Measurements from ENCODE around the gene ADORA2B. TPM values are rescaled to one million over a fixed set of nuclear protein-coding genes. Genes with fewer than 3 reads are reported as not detected.

Gene ADORA2B
- total RNA-seq, 6 experiments from 2014 or later, result 0.16 to 0.62 (median 0.37) TPM; not detected in 1

- peaks cover 0 to 64% (median 26%) of the 10 kb centered on the region in 4 donors for H3K36me3 ChIP-seq
- H3K4me3 ChIP-seq, result no peak overlapping the region
- no peak for DNase-seq
- H3K4me1 ChIP-seq, result peaks cover 0 to 14% (median 0%) of the 10 kb centered on the region in 4 donors
- no peak for TF ChIP-seq POLR2A (IDR thresholded peaks at IDR 0.05)
- TF ChIP-seq, protein P1, sequence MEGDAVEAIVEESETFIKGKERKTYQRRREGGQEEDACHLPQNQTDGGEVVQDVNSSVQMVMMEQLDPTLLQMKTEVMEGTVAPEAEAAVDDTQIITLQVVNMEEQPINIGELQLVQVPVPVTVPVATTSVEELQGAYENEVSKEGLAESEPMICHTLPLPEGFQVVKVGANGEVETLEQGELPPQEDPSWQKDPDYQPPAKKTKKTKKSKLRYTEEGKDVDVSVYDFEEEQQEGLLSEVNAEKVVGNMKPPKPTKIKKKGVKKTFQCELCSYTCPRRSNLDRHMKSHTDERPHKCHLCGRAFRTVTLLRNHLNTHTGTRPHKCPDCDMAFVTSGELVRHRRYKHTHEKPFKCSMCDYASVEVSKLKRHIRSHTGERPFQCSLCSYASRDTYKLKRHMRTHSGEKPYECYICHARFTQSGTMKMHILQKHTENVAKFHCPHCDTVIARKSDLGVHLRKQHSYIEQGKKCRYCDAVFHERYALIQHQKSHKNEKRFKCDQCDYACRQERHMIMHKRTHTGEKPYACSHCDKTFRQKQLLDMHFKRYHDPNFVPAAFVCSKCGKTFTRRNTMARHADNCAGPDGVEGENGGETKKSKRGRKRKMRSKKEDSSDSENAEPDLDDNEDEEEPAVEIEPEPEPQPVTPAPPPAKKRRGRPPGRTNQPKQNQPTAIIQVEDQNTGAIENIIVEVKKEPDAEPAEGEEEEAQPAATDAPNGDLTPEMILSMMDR (IDR thresholded peaks at IDR 0.05), result no peak
- intact Hi-C loops (cut with DNase I), result no loop called here
- no peak for ATAC-seq
- no peak overlapping the region for H3K27ac ChIP-seq
- H3K9me3 ChIP-seq, result no peaks in the 10 kb centered on the region
- no peaks in the 10 kb centered on the region for H3K27me3 ChIP-seq
- 94% methylated on average over 2 of the region's 2 CpGs for WGBS (ENCODE audit: insufficient coverage, low coverage, low lambda C conversion rate, missing lambda C conversion rate)
Measured at GRCh38 chr17:16002708-16003260, 57.9 kb downstream of the ADORA2B start.

GRCh38 chr17:16003841-16004240, 58.9 kb downstream of the ADORA2B start:
- intact Hi-C loops (cut with DNase I), result no loop called here
- no peak for ATAC-seq
- H3K27me3 ChIP-seq, result no peaks in the 10 kb centered on the region
- no peaks in the 10 kb centered on the region for H3K9me3 ChIP-seq
- TF ChIP-seq POLR2A (IDR thresholded peaks at IDR 0.05), result no peak
- TF ChIP-seq, protein P1 (IDR thresholded peaks at IDR 0.05), result no peak
- H3K4me1 ChIP-seq, result peaks cover 0 to 9% (median 0%) of the 10 kb centered on the region in 4 donors
- DNase-seq, result no peak
- H3K27ac ChIP-seq, result no peak overlapping the region
- WGBS (ENCODE audit: insufficient coverage, low coverage, low lambda C conversion rate, missing lambda C conversion rate), result 71% methylated on average over 1 of the region's 1 CpG
- H3K36me3 ChIP-seq, result peaks cover 0 to 73% (median 27%) of the 10 kb centered on the region in 4 donors
- H3K4me3 ChIP-seq, result no peak overlapping the region

DNA sequence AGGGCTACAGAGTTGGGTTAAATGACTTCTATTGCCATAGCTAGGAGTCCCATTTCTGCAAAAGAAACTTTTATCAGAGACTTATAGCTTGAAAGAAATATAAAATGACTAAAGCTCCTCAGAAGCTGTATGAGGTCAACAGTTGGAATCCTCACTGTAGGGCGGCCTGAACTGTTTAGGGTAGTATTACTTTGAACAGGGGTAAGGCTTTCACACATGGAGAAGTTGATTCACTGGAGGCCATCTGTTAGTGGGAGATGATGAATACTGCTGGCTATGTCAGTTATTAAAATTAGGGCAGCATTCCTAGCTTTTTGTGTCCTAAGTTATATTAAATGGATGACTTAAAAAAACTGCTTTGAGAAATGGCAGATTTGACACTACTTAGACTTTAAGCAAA, 60.7 kb downstream of the ADORA2B start:
- TF ChIP-seq, protein P1 (IDR thresholded peaks at IDR 0.05), result no peak
- TF ChIP-seq POLR2A (IDR thresholded peaks at IDR 0.05), result no peak
- H3K36me3 ChIP-seq, result peaks cover 0 to 81% (median 31%) of the 10 kb centered on the region in 4 donors
- no peaks in the 10 kb centered on the region for H3K9me3 ChIP-seq
- DNase-seq (no peak), ATAC-seq (no peak)
- no peak overlapping the region for H3K4me3 ChIP-seq
- no peak overlapping the region for H3K27ac ChIP-seq
- peaks cover 0 to 5% (median 0%) of the 10 kb centered on the region in 4 donors for H3K4me1 ChIP-seq
- intact Hi-C loops (cut with DNase I), result no loop called here
- no peaks in the 10 kb centered on the region for H3K27me3 ChIP-seq
- WGBS (ENCODE audit: insufficient coverage, low coverage, low lambda C conversion rate, missing lambda C conversion rate), result 100% methylated on average over 1 of the region's 1 CpG

DNA sequence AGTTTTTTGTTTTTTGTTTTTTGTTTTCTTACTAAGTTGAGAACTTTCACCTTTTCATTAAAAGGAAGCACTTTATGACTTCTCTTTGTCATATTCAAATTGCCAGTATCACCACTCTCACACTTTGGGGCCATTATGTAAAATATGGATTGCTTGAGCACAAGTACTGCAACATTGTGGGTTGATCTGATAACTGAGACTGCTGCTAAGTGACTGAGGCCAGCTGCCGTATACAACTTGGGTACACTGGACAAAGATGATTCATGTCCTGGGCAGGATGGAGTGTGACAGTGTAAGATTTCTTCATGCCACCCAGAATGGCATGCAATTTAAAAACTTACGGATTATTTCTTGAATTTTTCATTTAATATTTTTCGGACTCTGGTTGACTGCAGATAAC, 62.5 kb downstream of the ADORA2B start:
- Histone ChIP-seq H3K4me1 (peaks cover 0 to 12% (median 0%) of the 10 kb centered on the region in 4 donors), H3K9me3 (no peaks in the 10 kb centered on the region), H3K27me3 (no peaks in the 10 kb centered on the region), H3K36me3 (peaks cover 0 to 71% (median 27%) of the 10 kb centered on the region in 4 donors), H3K4me3 (no peak overlapping the region), H3K27ac (no peak overlapping the region)
- DNase-seq (no peak), ATAC-seq (no peak)
- intact Hi-C loops (cut with DNase I), result no loop called here
- TF ChIP-seq POLR2A (IDR thresholded peaks at IDR 0.05), result no peak
- TF ChIP-seq, protein P1 (IDR thresholded peaks at IDR 0.05), result no peak
- 91% methylated on average over 3 of the region's 3 CpGs for WGBS (ENCODE audit: insufficient coverage, low coverage, low lambda C conversion rate, missing lambda C conversion rate)

All from right lobe of liver (tissue), 6 donors.